Ishikawa (cell line): ENCODE results near the gene KIAA0319L.

Experiments
- CREB1 ChIP-seq: IDR thresholded peaks from 2 replicates; pipeline ENCODE4 v1.6.1; 2012; ENCODE audit warnings: low read depth
- MAX ChIP-seq: IDR thresholded peaks from 2 replicates; pipeline ENCODE4 v1.6.1; 2012
- RAD21 ChIP-seq: IDR thresholded peaks from 2 replicates; pipeline ENCODE4 v1.6.1; 2012; ENCODE audit warnings: low read depth
- REST ChIP-seq: IDR thresholded peaks from 2 replicates; pipeline ENCODE4 v1.6.1; 2012; ENCODE audit warnings: low read depth, mild to moderate bottlenecking
- USF1 ChIP-seq: IDR thresholded peaks from 2 replicates; pipeline ENCODE4 v1.6.1; 2012

- TF ChIP-seq RAD21 (no peak), REST (no peak), CREB1 (no peak), MAX (no peak), USF1 (no peak)
These were observed 2.2 kb upstream of the KIAA0319L start for GRCh38 chr1:35559317-35559944.
